ENCODE results near the gene RYR3.

DNA sequence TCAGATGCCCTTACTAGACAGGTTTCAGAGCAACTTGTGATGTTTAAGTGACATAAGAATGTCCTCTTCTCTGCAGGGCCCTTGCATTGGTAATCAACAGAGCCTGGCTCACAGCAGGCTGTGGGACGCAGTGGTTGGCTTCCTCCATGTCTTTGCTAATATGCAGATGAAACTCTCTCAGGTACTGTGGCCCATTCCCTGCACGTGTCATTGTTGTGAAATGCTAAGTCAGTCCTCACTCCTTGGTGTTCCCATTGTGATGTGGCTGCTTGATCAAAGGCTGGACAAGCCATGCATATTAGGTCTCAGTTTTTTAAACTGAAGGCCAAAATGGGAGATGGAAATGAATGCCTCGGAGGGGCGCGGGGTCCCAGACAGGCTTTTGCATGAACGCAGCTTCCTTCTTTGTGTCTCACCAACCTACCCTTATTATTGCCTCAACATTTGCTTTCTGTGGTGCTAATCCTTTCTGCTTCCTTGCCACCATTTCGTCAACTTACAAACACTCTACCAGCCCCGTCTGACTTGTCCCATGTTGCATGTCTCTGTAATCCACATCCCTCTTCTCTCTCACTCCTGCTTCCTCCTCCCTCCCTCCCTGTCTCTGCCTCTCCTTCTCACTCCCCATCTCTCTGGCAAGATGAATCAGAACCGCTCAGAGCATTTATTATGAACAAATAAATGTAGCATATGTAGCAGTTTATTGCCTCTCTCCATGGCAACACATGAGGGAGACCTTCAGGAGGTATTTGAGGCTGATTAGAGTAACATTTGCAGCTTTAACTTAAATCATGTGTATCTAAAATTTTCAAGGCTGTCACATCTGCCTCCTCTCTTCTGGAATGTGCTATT, 524.4 kb downstream of the RYR3 start:
- TF ChIP-seq, protein P1, sequence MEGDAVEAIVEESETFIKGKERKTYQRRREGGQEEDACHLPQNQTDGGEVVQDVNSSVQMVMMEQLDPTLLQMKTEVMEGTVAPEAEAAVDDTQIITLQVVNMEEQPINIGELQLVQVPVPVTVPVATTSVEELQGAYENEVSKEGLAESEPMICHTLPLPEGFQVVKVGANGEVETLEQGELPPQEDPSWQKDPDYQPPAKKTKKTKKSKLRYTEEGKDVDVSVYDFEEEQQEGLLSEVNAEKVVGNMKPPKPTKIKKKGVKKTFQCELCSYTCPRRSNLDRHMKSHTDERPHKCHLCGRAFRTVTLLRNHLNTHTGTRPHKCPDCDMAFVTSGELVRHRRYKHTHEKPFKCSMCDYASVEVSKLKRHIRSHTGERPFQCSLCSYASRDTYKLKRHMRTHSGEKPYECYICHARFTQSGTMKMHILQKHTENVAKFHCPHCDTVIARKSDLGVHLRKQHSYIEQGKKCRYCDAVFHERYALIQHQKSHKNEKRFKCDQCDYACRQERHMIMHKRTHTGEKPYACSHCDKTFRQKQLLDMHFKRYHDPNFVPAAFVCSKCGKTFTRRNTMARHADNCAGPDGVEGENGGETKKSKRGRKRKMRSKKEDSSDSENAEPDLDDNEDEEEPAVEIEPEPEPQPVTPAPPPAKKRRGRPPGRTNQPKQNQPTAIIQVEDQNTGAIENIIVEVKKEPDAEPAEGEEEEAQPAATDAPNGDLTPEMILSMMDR (IDR thresholded peaks at IDR 0.05), result no peak
- TF ChIP-seq ZFX (IDR thresholded peaks at IDR 0.05; ENCODE audit: borderline replicate concordance), result no peak
